Measurements from ENCODE around the gene MUC13.
"Not testable (repeated sequence)": the region's sequence is repeated elsewhere in the genome, so short reads cannot be mapped to it uniquely, and the experiment has no call there.

The MUC13 gene

DNA sequence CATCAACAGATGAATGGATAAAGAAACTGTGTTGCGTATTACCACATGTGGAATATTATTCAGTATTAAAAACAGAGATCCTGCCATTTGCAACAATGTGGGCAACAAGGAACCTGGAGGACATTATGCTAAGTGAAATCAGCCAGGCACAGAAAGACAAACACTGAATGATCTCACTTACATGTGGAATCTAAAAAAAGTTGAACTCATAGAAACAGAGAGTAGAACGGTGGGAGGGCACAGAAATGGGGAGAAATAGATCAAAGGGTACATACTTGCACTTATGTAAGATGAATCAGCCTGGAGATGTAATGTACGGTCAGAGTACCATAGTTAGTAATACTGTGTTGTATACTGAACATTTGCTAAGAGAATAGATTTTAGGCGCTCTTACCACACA lies 29.8 kb upstream of the MUC13 start:
- TF ChIP-seq, protein P1, sequence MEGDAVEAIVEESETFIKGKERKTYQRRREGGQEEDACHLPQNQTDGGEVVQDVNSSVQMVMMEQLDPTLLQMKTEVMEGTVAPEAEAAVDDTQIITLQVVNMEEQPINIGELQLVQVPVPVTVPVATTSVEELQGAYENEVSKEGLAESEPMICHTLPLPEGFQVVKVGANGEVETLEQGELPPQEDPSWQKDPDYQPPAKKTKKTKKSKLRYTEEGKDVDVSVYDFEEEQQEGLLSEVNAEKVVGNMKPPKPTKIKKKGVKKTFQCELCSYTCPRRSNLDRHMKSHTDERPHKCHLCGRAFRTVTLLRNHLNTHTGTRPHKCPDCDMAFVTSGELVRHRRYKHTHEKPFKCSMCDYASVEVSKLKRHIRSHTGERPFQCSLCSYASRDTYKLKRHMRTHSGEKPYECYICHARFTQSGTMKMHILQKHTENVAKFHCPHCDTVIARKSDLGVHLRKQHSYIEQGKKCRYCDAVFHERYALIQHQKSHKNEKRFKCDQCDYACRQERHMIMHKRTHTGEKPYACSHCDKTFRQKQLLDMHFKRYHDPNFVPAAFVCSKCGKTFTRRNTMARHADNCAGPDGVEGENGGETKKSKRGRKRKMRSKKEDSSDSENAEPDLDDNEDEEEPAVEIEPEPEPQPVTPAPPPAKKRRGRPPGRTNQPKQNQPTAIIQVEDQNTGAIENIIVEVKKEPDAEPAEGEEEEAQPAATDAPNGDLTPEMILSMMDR (IDR thresholded peaks at IDR 0.05; ENCODE audit: insufficient read depth, missing control alignments) = no peak
- DNase-seq (ENCODE audit: insufficient read length, low spot score) (no peak), FAIRE-seq (no peak)

DNA sequence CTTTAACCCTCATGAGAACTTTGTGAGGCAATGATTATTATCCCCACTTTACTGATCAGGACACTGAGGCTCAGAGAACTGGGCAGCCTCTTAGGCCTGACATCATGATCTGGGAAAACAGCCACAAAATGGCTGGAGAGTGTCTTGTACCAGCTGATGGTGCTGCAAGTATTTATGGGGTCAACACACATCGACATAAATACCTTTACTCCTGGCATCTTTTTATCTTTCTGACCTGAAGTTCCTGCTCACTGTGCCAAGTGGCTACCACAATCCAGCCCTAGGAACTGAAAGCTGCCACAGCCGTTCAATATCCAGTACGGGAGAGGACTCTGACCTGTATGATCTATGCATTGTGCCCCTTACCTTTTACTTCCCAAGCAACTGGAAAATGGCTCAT lies 29.2 kb upstream of the MUC13 start:
- FAIRE-seq = no peak
- no peak for DNase-seq (ENCODE audit: insufficient read length, low spot score)
- TF ChIP-seq, protein P1 (IDR thresholded peaks at IDR 0.05; ENCODE audit: insufficient read depth, missing control alignments) = no peak

DNA sequence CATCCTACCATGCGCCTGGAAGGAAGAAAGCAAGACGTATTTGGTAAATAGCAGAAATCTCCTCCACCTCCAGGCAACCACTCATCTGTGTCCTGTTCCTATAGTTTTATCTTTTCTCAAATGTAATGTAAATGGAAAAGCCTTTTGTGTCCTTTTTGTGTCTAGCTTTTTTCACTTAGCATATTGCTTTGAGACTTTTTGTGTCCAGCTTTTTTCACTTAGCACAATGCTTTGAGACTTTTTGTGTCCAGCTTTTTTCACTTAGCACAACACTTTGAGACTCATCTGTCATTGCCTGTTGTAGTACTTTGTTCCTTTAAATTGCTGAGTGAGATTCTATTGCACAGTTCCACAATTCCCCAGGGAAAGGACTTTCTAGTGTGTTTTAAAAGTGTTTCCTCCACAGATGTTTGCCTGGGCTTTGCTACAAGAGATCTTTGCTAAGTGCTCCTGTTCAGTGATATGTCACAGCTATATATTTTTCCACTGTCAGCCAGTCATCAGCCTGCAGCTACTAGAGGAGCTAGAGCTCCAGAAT lies 27.9 kb upstream of the MUC13 start:
- TF ChIP-seq, protein P1 (IDR thresholded peaks at IDR 0.05; ENCODE audit: insufficient read depth, missing control alignments) = no peak
- FAIRE-seq (no peak), DNase-seq (ENCODE audit: insufficient read length, low spot score) (no peak)

DNA sequence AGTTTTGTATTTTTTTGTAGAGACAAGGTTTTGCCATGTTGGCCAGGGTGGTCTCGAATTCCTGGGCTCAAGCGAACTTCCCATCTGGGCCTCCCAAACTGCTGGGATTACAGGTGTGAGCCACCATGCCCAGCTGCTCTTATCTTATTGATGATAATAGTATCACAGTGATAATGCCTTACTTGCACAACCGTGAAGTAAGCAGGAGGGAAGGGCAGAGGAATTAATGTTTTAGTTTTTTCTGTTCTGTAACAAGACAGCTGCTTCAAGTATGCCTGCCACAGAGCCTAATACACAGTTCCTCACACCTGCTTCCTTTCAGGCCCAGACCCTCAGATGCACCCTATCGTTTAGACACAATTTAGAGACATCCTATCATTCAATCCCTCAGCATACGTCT lies 26.1 kb upstream of the MUC13 start:
- no peak for DNase-seq (ENCODE audit: insufficient read length, low spot score)
- TF ChIP-seq, protein P1 (IDR thresholded peaks at IDR 0.05; ENCODE audit: insufficient read depth, missing control alignments) = no peak
- no peak for FAIRE-seq

DNA sequence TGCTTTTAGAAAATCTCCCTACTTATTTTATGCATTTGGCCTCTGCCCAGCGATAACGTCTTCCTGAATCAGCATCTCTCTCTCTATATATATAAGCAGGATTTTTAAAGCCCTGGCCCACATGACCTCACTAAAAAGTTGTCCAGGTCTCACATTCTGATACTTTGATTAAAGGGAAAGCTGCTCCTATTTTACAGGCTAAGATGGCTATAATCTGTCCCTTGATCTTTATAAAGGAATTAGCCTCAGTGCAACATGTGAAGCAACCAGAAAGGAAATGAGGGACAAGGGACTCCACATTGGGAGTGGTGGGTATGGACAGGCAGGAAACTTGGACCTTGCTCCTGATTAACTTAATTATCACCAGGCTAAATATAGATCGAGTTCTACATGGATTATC lies 25.6 kb upstream of the MUC13 start:
- DNase-seq (ENCODE audit: insufficient read length, low spot score) (no peak), FAIRE-seq (no peak)
- TF ChIP-seq, protein P1 (IDR thresholded peaks at IDR 0.05; ENCODE audit: insufficient read depth, missing control alignments) = no peak

DNA sequence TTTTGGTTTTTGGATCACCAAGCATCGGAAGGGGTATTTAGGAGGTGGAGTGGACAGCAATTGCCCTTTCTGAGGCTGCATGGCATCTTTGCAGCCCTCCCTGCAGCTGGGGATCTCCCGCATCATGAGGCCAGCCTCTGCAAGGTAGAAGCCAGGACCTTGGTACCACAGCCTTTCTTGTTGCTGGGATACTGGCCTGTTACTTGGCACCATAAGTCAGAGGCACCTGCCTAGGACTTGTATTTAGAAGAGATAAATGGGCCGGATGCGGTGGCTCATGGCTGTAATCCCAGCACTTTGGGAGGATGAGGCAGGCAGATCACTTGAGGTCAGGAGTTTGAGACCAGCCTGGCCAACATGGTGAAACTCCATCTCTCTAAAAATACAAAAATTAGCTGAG lies 23.4 kb upstream of the MUC13 start:
- FAIRE-seq; DNase-seq (ENCODE audit: insufficient read length, low spot score): not testable (repeated sequence)

DNA sequence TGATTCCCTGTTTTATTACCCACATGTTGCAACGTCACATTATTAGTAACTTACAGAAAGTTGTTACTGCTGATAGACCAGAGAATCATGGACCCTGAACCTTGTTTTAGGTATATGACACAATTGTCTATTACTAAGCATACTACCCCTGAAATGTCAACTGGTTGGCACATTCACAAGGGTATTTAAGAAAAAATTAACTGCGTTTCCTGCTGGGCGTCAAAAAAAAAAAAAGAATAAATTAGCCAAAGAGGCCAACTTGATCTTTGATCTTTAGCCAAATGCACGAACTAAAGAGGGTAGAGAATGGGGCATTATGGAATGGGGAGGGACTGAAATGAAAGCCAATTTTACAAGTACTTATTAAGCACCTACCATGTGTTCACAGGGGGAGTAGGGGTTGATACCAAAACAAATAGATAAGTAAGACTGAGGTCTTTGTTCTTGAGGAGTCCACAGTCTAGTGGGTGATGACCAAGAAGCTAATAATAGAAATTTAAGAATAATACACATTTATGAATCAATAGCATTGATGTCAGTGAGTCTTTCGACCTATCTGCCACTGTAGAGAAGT lies 17.8 kb upstream of the MUC13 start:
- DNase-seq (ENCODE audit: insufficient read length, low spot score) (no peak), FAIRE-seq (no peak)
- TF ChIP-seq, protein P1 (IDR thresholded peaks at IDR 0.05; ENCODE audit: insufficient read depth, missing control alignments) = no peak
